PC-3 (cell line): ENCODE measurements around the gene SLC13A2. TPM values are rescaled to one million over a fixed set of nuclear protein-coding genes. Genes with fewer than 3 reads are reported as not detected.

ENCODE experiments used
- ATAC-seq: fragments of 200-7000 bp; cut with Tn5 transposase; 2 replicates; pipeline ENCODE4 v1.9.1; 2020; ENCODE audit warnings: mild to moderate bottlenecking, moderate library complexity
- BruUV-seq: library from RNA; stranded (reverse); fragments of 400-500 nt; replicated peaks from 2 replicates; lab custom pipeline; 2021; lab: Mats Ljungman, UMichigan
- CTCF ChIA-PET: fragments of 300-600 bp; sonication (Branson Sonifier 250); formaldehyde crosslinking; loops from one replicate; lab custom pipeline; 2022; ENCODE audit warnings: antibody characterized with exemption; lab: Charles Lee
- POLR2A ChIA-PET: fragments of 300-600 bp; sonication (Branson Sonifier 250); formaldehyde crosslinking; loops from one replicate; lab custom pipeline; 2022; ENCODE audit warnings: antibody characterized with exemption; ENCODE audit not compliant: unreplicated experiment; lab: Charles Lee
- DNase-seq: peaks from one replicate; pipeline ENCODE4 v3.0.0-alpha.2; 2015
- H2AFZ ChIP-seq: fragments of 300-600 bp; sonication (generic); 2 replicates; pipeline ENCODE4 v1.6.0; 2016; ENCODE audit warnings: antibody characterized with exemption, low read length
- H3F3A ChIP-seq: fragments of 300-600 bp; sonication (generic); one replicate; pipeline ENCODE4 v1.6.0; 2017; ENCODE audit warnings: antibody characterized with exemption, low read length, control low read depth, mild to moderate bottlenecking; ENCODE audit not compliant: unreplicated experiment
- H3K27ac ChIP-seq: fragments of 300-600 bp; sonication (generic); 2 replicates; pipeline ENCODE4 v1.5.1; 2016; ENCODE audit warnings: mild to moderate bottlenecking, low read length
- H3K27me3 ChIP-seq: fragments of 300-600 bp; sonication (generic); 2 replicates; pipeline ENCODE4 v1.6.1; 2016; ENCODE audit warnings: low read length, mixed read lengths
- H3K36me3 ChIP-seq: fragments of 300-600 bp; sonication (generic); 2 replicates; pipeline ENCODE4 v1.6.1; 2016; ENCODE audit warnings: low read depth, mixed run types, low read length, mixed read lengths
- H3K4me1 ChIP-seq: fragments of 300-600 bp; sonication (generic); 2 replicates; pipeline ENCODE4 v1.5.1; 2016; ENCODE audit warnings: low read length; ENCODE audit not compliant: insufficient read depth
- H3K4me2 ChIP-seq: fragments of 300-600 bp; sonication (generic); 2 replicates; pipeline ENCODE4 v1.6.0; 2016; ENCODE audit warnings: low read length
- H3K4me3 ChIP-seq: fragments of 300-600 bp; sonication (generic); 2 replicates; pipeline ENCODE4 v1.5.1; 2016; ENCODE audit warnings: mild to moderate bottlenecking, low read length, mixed read lengths
- H3K79me2 ChIP-seq: fragments of 300-600 bp; sonication (generic); 2 replicates; pipeline ENCODE4 v1.6.1; 2017; ENCODE audit warnings: low read length, mixed read lengths
- H3K9ac ChIP-seq: fragments of 300-600 bp; sonication (generic); 2 replicates; pipeline ENCODE4 v1.6.0; 2016; ENCODE audit warnings: mild to moderate bottlenecking, low read length
- H3K9me2 ChIP-seq: fragments of 300-600 bp; sonication (generic); replicated peaks from 2 replicates; pipeline ENCODE4 v1.6.1; 2016; ENCODE audit warnings: mixed run types, low read length, mixed read lengths
- H3K9me3 ChIP-seq: fragments of 300-600 bp; sonication (generic); 2 replicates; pipeline ENCODE4 v1.6.1; 2016; ENCODE audit warnings: low read length, mixed read lengths
- H4K20me1 ChIP-seq: fragments of 300-600 bp; sonication (generic); 2 replicates; pipeline ENCODE4 v1.6.1; 2016; ENCODE audit warnings: low read length, mixed read lengths
- EZH2 ChIP-seq: fragments of 300-600 bp; sonication (generic); IDR thresholded peaks from one replicate; pipeline ENCODE4 v1.6.1; 2017; ENCODE audit warnings: antibody characterized with exemption, mild to moderate bottlenecking, low read length; ENCODE audit not compliant: unreplicated experiment
- EZH2phosphoT487 ChIP-seq: fragments of 300-600 bp; sonication (generic); IDR thresholded peaks from 2 replicates; pipeline ENCODE4 v1.6.1; 2018; ENCODE audit warnings: mild to moderate bottlenecking, antibody characterized with exemption, low read length, borderline replicate concordance
- intact Hi-C: fragments of 100-400 bp; cut with micrococcal nuclease; formaldehyde crosslinking; loops from 2 replicates; pipeline ENCODE4 v1.9.0; 2023
- total RNA-seq: library from RNA; depleted of rRNA; stranded (reverse); fragments of >200 nt; gene quantifications from 2 replicates; pipeline ENCODE4 v1.2.3, GENCODE V29; 2014
- TF ChIP-seq, protein P1 (sequence below): fragments of 300-600 bp; sonication (generic); conservative IDR thresholded peaks from 2 replicates; pipeline ENCODE4 v1.5.1; 2017; ENCODE audit warnings: antibody characterized with exemption, low read depth, mild to moderate bottlenecking, low read length

SLC13A2 gene
- total RNA-seq, 1 experiment from 2014 or later = not detected

DNA sequence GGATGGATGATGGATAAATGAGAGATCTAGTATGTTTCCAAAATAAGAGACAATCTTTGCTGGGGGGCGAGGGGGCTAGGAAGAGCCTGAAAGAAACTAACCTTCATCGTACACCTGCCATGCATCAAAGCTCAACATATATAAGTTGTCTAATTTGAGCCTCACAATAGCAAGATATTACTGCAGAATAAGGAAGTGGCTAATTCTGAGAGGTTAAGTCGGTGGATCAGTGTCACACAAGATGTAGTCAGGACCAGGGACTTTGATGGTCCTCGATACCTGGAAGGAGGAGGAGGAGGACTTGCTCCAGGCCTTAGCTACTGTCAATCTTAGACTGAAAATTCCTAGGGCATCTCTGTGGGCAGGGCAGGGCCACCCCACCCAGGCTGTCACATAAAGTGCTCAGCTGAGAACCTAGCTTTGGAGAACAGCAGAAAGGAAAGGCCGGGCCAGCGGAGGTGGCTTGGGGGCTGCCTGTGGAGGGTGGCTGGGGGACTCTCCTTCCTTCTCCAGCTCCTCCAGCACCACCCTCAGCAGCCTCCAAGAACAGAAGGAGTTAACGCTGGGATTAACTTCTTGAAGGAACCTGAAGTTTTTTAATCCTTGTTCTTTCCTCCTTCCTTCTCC, 460 bp upstream of the SLC13A2 start:
- Histone ChIP-seq H3K9me2 (no peaks in the 10 kb centered on the region), H3K4me2 (no peak overlapping the region), H3K36me3 (no peaks in the 10 kb centered on the region), H3K9ac (no peak overlapping the region), H3K27ac (no peak overlapping the region), H3K79me2 (no peaks in the 10 kb centered on the region), H3K4me3 (no peak overlapping the region), H2AFZ (no peak overlapping the region), H3F3A (no peaks in the 10 kb centered on the region), H3K4me1 (peaks cover 8% of the 10 kb centered on the region; the same call in 1 of the 2 replicates), H3K9me3 (no peaks in the 10 kb centered on the region), H4K20me1 (no peaks in the 10 kb centered on the region), H3K27me3 (no peaks in the 10 kb centered on the region)
- ChIA-PET CTCF (interaction anchor here (0.8 kb wide), 1 partner anchor 25 kb away, joined by 3 read pairs; no protein-coding TSS in a partner anchor), POLR2A (no interaction called here)
- ATAC-seq (no peak), DNase-seq (no peak)
- intact Hi-C loops = no loop called here
- TF ChIP-seq EZH2 (no peak), EZH2phosphoT487 (no peak)
- TF ChIP-seq, protein P1, sequence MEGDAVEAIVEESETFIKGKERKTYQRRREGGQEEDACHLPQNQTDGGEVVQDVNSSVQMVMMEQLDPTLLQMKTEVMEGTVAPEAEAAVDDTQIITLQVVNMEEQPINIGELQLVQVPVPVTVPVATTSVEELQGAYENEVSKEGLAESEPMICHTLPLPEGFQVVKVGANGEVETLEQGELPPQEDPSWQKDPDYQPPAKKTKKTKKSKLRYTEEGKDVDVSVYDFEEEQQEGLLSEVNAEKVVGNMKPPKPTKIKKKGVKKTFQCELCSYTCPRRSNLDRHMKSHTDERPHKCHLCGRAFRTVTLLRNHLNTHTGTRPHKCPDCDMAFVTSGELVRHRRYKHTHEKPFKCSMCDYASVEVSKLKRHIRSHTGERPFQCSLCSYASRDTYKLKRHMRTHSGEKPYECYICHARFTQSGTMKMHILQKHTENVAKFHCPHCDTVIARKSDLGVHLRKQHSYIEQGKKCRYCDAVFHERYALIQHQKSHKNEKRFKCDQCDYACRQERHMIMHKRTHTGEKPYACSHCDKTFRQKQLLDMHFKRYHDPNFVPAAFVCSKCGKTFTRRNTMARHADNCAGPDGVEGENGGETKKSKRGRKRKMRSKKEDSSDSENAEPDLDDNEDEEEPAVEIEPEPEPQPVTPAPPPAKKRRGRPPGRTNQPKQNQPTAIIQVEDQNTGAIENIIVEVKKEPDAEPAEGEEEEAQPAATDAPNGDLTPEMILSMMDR = no peak
- no TSS peak for BruUV-seq

DNA sequence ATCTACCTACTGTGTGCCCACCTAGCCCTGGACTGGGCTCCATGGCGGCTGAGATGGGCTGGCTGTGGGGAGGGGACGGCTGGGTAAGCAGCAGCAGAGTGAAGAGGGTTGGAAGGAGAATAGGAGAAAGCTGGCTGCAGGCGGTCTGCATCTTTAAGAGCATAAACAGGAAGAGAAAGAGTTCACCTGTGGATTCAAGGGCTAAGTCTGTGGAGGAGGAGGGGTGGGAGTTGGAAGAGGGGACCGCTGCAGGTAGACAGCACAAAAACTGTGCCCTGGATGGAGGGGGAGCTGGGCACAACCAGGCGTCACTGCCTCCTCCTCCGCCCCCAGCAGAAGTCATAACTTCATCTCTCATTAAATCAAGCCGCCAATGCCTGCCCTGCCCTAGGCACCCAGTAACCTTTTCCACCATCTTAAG, 677 bp downstream of the SLC13A2 start:
- ChIA-PET CTCF (no interaction called here), POLR2A (no interaction called here)
- no TSS peak for BruUV-seq
- H4K20me1 ChIP-seq = no peaks in the 10 kb centered on the region
- no peak overlapping the region for H3K9ac ChIP-seq
- peaks cover 3% of the 10 kb centered on the region; the same call in 1 of the 2 replicates for H3K4me1 ChIP-seq
- no peak overlapping the region for H2AFZ ChIP-seq
- TF ChIP-seq EZH2phosphoT487 (no peak), EZH2 (no peak)
- TF ChIP-seq, protein P1 = no peak
- H3K27ac ChIP-seq = no peak overlapping the region
- no peaks in the 10 kb centered on the region for H3K27me3 ChIP-seq
- H3F3A ChIP-seq = no peaks in the 10 kb centered on the region
- H3K9me2 ChIP-seq = no peaks in the 10 kb centered on the region
- no peaks in the 10 kb centered on the region for H3K79me2 ChIP-seq
- H3K9me3 ChIP-seq = no peaks in the 10 kb centered on the region
- H3K4me2 ChIP-seq = no peak overlapping the region
- H3K4me3 ChIP-seq = no peak overlapping the region
- ATAC-seq (no peak), DNase-seq (no peak)
- intact Hi-C loops = no loop called here
- H3K36me3 ChIP-seq = no peaks in the 10 kb centered on the region

GRCh38 chr17:28475151-28475900, 1.9 kb downstream of the SLC13A2 start:
- Histone ChIP-seq H3F3A (no peaks in the 10 kb centered on the region), H3K4me2 (peak overlapping the region; percentile 31; the same call in 1 of the 2 replicates), H3K4me3 (no peak overlapping the region), H4K20me1 (no peaks in the 10 kb centered on the region), H3K4me1 (no peaks in the 10 kb centered on the region), H3K9me3 (no peaks in the 10 kb centered on the region), H3K9ac (no peak overlapping the region), H3K27ac (no peak overlapping the region), H3K27me3 (no peaks in the 10 kb centered on the region), H3K36me3 (no peaks in the 10 kb centered on the region), H3K79me2 (no peaks in the 10 kb centered on the region), H3K9me2 (no peaks in the 10 kb centered on the region), H2AFZ (peak overlapping the region; percentile 49; the same call in 1 of the 2 replicates)
- ChIA-PET POLR2A (no interaction called here), CTCF (no interaction called here)
- DNase-seq (peak; percentile 12), ATAC-seq (peak; percentile 54)
- intact Hi-C loops = no loop called here
- TF ChIP-seq, protein P1 = no peak
- TF ChIP-seq EZH2phosphoT487 = no peak
- no peak for TF ChIP-seq EZH2
- no TSS peak for BruUV-seq
